ENCODE measurements around the gene GRAP2. TPM values are rescaled to one million over a fixed set of nuclear protein-coding genes. Genes with fewer than 3 reads are reported as not detected.

GRAP2 gene
- total and polyA plus RNA-seq, 7 experiments from 2014 or later = 55.2 to 156 (median 128) TPM

DNA sequence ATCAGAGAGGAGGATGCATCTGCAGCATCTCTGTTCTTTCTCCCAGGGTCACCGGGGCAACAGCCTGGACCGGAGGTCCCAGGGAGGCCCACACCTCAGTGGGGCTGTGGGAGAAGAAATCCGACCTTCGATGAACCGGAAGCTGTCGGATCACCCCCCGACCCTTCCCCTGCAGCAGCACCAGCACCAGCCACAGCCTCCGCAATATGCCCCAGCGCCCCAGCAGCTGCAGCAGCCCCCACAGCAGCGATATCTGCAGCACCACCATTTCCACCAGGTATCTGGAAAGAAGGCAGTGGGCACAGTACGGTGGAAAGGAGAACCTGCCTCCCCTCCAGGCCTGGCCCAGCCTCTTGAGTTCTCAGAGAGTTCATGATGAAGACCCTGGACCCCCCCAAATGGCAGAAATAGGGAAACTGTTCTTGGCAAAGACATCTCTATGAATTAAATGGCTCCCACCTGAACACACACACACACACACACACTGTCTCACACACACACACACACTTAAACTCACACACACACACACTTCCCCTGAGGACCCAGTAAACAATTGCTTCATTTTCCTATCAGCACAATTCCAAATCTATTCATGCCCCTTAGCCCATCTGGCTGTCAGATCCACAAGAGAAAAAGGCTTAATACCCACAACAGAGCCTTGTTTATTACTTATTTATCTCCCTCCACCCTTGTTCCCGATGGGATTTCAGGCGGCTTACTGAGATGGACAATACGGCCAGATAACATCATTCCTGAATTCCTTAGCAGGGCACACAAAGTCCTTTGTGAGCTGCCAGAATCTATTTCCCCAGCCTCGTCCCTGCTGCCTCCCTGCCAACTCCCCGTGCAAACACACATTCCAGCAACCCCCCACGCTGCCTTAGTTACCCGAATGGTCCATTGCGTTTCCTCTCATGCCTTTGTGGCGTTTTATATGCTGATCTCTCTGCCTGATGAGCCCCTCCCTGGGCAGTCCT, 67.4 kb downstream of the GRAP2 start:
- H3K36me3 Mint-ChIP-seq = peaks cover 33 to 88% (median 60%) of the 10 kb centered on the region in 5 donors
- H3K27me3 ChIP-seq (ENCODE audit: control insufficient read depth in 2 of 2, insufficient read depth in 2 of 2, low read length in 2 of 2) = no peaks in the 10 kb centered on the region
- no peak for DNase-seq
- ChIA-PET CTCF (interaction anchor here (0.6 kb wide), 1 partner anchor 507 kb away, joined by 4 read pairs; no protein-coding TSS in a partner anchor), POLR2A (no interaction called here)
- H3K4me3 ChIP-seq (ENCODE audit: low read length) = no peak overlapping the region
- H3K27ac Mint-ChIP-seq = peak overlapping the region in 8 of 9 donors; percentile 36 to 89 (median 54)
- no peaks in the 10 kb centered on the region for H3K9me3 ChIP-seq (ENCODE audit: control insufficient read depth in 2 of 3, low read length in 3 of 3)
- H3K4me3 Mint-ChIP-seq = no peak overlapping the region
- intact Hi-C loops (cut with micrococcal nuclease) = no loop called here
- peaks cover 0 to 2% (median 0%) of the 10 kb centered on the region in 11 donors for H3K9me3 Mint-ChIP-seq
- peaks cover 0 to 3% (median 0%) of the 10 kb centered on the region in 5 donors for H3K27me3 Mint-ChIP-seq
- ATAC-seq = no peak
- no peaks in the 10 kb centered on the region for H3K4me1 ChIP-seq (ENCODE audit: control insufficient read depth in 2 of 2, insufficient read depth in 2 of 2, low read length in 2 of 2)
- no peak overlapping the region for H3K27ac ChIP-seq (ENCODE audit: low read depth, low read length)
- peaks cover 4 to 15% (median 10%) of the 10 kb centered on the region in 7 donors for H3K4me1 Mint-ChIP-seq
- H3K36me3 ChIP-seq (ENCODE audit: control insufficient read depth in 2 of 3, insufficient read depth in 3 of 3, low read length in 3 of 3) = peaks cover 51 to 100% (median 82%) of the 10 kb centered on the region in 3 experiments

- POLR2A ChIA-PET = interaction anchor here (0.8 to 1.1 kb wide), 2 partner anchors 11 to 79 kb away, joined by 3 to 5 read pairs; partner anchors contain the start of gene TMA7B
- H3K9me3 Mint-ChIP-seq = peaks cover 0 to 2% (median 0%) of the 10 kb centered on the region in 11 donors
- CTCF ChIA-PET = interaction anchor here (1.0 to 1.6 kb wide), 2 partner anchors 54 to 378 kb away, joined by 3 to 4 read pairs; no protein-coding TSS in a partner anchor
- Histone ChIP-seq H3K27me3 (ENCODE audit: control insufficient read depth in 2 of 2, insufficient read depth in 2 of 2, low read length in 2 of 2) (no peaks in the 10 kb centered on the region), H3K27ac (ENCODE audit: low read depth, low read length) (no peak overlapping the region), H3K36me3 (ENCODE audit: control insufficient read depth in 2 of 3, insufficient read depth in 3 of 3, low read length in 3 of 3) (peaks cover 49 to 85% (median 62%) of the 10 kb centered on the region in 3 experiments), H3K4me1 (ENCODE audit: control insufficient read depth in 2 of 2, insufficient read depth in 2 of 2, low read length in 2 of 2) (no peaks in the 10 kb centered on the region), H3K4me3 (ENCODE audit: low read length) (no peak overlapping the region), H3K9me3 (ENCODE audit: control insufficient read depth in 2 of 3, low read length in 3 of 3) (no peaks in the 10 kb centered on the region)
- peaks cover 31 to 77% (median 61%) of the 10 kb centered on the region in 5 donors for H3K36me3 Mint-ChIP-seq
- H3K4me3 Mint-ChIP-seq = no peak overlapping the region
- peaks cover 0 to 3% (median 0%) of the 10 kb centered on the region in 5 donors for H3K27me3 Mint-ChIP-seq
- intact Hi-C loops (cut with micrococcal nuclease) = no loop called here
- DNase-seq (no peak), ATAC-seq (no peak)
- H3K27ac Mint-ChIP-seq = peak overlapping the region in 4 of 9 donors; percentile 18 to 83 (median 64)
- peaks cover 0 to 15% (median 9%) of the 10 kb centered on the region in 7 donors for H3K4me1 Mint-ChIP-seq
Observed at GRCh38 chr22:39970742-39971141, 69.9 kb downstream of the GRAP2 start.

GRCh38 chr22:39972641-39973040, 71.8 kb downstream of the GRAP2 start:
- intact Hi-C loops (cut with micrococcal nuclease) = no loop called here
- ChIA-PET CTCF (no interaction called here), POLR2A (interaction anchor here (0.7 to 1.4 kb wide), 3 partner anchors 12 to 405 kb away, joined by 3 to 4 read pairs (median 3); no protein-coding TSS in a partner anchor)
- Mint-ChIP-seq H3K27me3 (peaks cover 0 to 3% (median 0%) of the 10 kb centered on the region in 5 donors), H3K9me3 (peaks cover 0 to 2% (median 0%) of the 10 kb centered on the region in 11 donors), H3K4me1 (peaks cover 0 to 17% (median 5%) of the 10 kb centered on the region in 7 donors), H3K27ac (peak overlapping the region; percentile 31 to 89 (median 67)), H3K4me3 (no peak overlapping the region), H3K36me3 (peaks cover 22 to 65% (median 47%) of the 10 kb centered on the region in 5 donors)
- peak overlapping the region; percentile 41 for H3K27ac ChIP-seq (ENCODE audit: low read depth, low read length)
- DNase-seq (no peak), ATAC-seq (no peak)
- H3K9me3 ChIP-seq (ENCODE audit: control insufficient read depth in 2 of 3, low read length in 3 of 3) = no peaks in the 10 kb centered on the region
- H3K36me3 ChIP-seq (ENCODE audit: control insufficient read depth in 2 of 3, insufficient read depth in 3 of 3, low read length in 3 of 3) = peaks cover 41 to 68% (median 43%) of the 10 kb centered on the region in 3 experiments
- no peaks in the 10 kb centered on the region for H3K4me1 ChIP-seq (ENCODE audit: control insufficient read depth in 2 of 2, insufficient read depth in 2 of 2, low read length in 2 of 2)
- no peak overlapping the region for H3K4me3 ChIP-seq (ENCODE audit: low read length)
- no peaks in the 10 kb centered on the region for H3K27me3 ChIP-seq (ENCODE audit: control insufficient read depth in 2 of 2, insufficient read depth in 2 of 2, low read length in 2 of 2)

- ChIA-PET CTCF (no interaction called here), POLR2A (interaction anchor here (1.0 to 1.4 kb wide), 3 partner anchors 10 to 21 kb away, joined by 3 to 4 read pairs (median 3); no protein-coding TSS in a partner anchor)
- H3K9me3 ChIP-seq (ENCODE audit: control insufficient read depth in 2 of 3, low read length in 3 of 3) = no peaks in the 10 kb centered on the region
- H3K4me3 ChIP-seq (ENCODE audit: low read length) = no peak overlapping the region
- Mint-ChIP-seq H3K9me3 (peaks cover 0 to 2% (median 0%) of the 10 kb centered on the region in 11 donors), H3K27ac (peak overlapping the region in 6 of 9 donors; percentile 21 to 77 (median 56)), H3K27me3 (no peaks in the 10 kb centered on the region), H3K4me3 (no peak overlapping the region), H3K36me3 (peaks cover 17 to 60% (median 42%) of the 10 kb centered on the region in 5 donors), H3K4me1 (peaks cover 0 to 17% (median 6%) of the 10 kb centered on the region in 7 donors)
- H3K36me3 ChIP-seq (ENCODE audit: control insufficient read depth in 2 of 3, insufficient read depth in 3 of 3, low read length in 3 of 3) = peaks cover 35 to 58% (median 39%) of the 10 kb centered on the region in 3 experiments
- H3K4me1 ChIP-seq (ENCODE audit: control insufficient read depth in 2 of 2, insufficient read depth in 2 of 2, low read length in 2 of 2) = no peaks in the 10 kb centered on the region
- DNase-seq (no peak), ATAC-seq (no peak)
- H3K27ac ChIP-seq (ENCODE audit: low read depth, low read length) = no peak overlapping the region
- H3K27me3 ChIP-seq (ENCODE audit: control insufficient read depth in 2 of 2, insufficient read depth in 2 of 2, low read length in 2 of 2) = no peaks in the 10 kb centered on the region
- intact Hi-C loops (cut with micrococcal nuclease) = no loop called here
Observed at GRCh38 chr22:39973656-39974055, 72.8 kb downstream of the GRAP2 start.

GRCh38 chr22:39974065-39974464, 73.2 kb downstream of the GRAP2 start:
- POLR2A ChIA-PET = interaction anchor here (0.7 to 1.4 kb wide), 4 partner anchors 10 to 79 kb away, joined by 3 to 4 read pairs (median 4); no protein-coding TSS in a partner anchor
- intact Hi-C loops (cut with micrococcal nuclease) = no loop called here

DNA sequence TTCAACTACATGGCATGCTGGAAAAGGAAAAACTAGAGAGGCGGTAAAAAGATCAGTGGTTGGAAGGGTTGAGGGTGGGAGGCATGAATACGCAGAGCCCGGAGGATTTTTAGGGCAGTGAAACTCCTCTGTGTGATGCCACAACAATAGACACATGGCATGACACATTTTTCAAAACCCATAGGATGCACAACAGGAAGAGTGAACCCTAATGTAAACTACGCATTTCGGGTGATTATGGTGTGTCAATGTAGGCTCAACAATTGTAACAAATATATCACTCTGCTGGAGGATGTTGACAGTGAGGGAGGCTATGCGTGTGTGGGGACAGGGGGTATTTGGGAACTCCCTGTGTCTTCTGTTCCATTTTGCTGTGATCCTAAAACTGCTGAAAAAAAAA, 78.2 kb downstream of the GRAP2 start:
- CTCF ChIA-PET = no interaction called here
- Mint-ChIP-seq H3K36me3 (peaks cover 0 to 28% (median 8%) of the 10 kb centered on the region in 5 donors), H3K4me1 (peaks cover 7 to 41% (median 28%) of the 10 kb centered on the region in 7 donors), H3K4me3 (peak overlapping the region in 4 of 10 donors; percentile 6 to 44 (median 29)), H3K9me3 (peaks cover 0 to 10% (median 0%) of the 10 kb centered on the region in 11 donors), H3K27me3 (peaks cover 0 to 2% (median 0%) of the 10 kb centered on the region in 5 donors), H3K27ac (peak overlapping the region in 8 of 9 donors; percentile 49 to 91 (median 80))
- DNase-seq (no peak), ATAC-seq (peak; percentile 33)
- Histone ChIP-seq H3K36me3 (ENCODE audit: control insufficient read depth in 2 of 3, insufficient read depth in 3 of 3, low read length in 3 of 3) (peaks cover 0 to 4% (median 0%) of the 10 kb centered on the region in 3 experiments), H3K9me3 (ENCODE audit: control insufficient read depth in 2 of 3, low read length in 3 of 3) (no peaks in the 10 kb centered on the region), H3K4me1 (ENCODE audit: control insufficient read depth in 2 of 2, insufficient read depth in 2 of 2, low read length in 2 of 2) (peaks cover 0 to 13% of the 10 kb centered on the region in 2 donors), H3K27me3 (ENCODE audit: control insufficient read depth in 2 of 2, insufficient read depth in 2 of 2, low read length in 2 of 2) (no peaks in the 10 kb centered on the region), H3K4me3 (ENCODE audit: low read length) (no peak overlapping the region), H3K27ac (ENCODE audit: low read depth, low read length) (peak overlapping the region; percentile 51)
- POLR2A ChIA-PET = interaction anchor here (0.7 to 1.6 kb wide), 5 partner anchors 13 to 457 kb away, joined by 3 to 5 read pairs (median 4); no protein-coding TSS in a partner anchor
- intact Hi-C loops (cut with micrococcal nuclease) = loop anchor here in 1 of 2 donors (2.0 kb wide), 1 partner anchor 18 kb away; the partner anchor contains the start of gene TMA7B

More at GRCh38 chr22:39974065-39974464, 73.2 kb downstream of the GRAP2 start:
- peaks cover 31 to 54% (median 35%) of the 10 kb centered on the region in 3 experiments for H3K36me3 ChIP-seq (ENCODE audit: control insufficient read depth in 2 of 3, insufficient read depth in 3 of 3, low read length in 3 of 3)
- Mint-ChIP-seq H3K9me3 (peaks cover 0 to 3% (median 0%) of the 10 kb centered on the region in 11 donors), H3K36me3 (peaks cover 13 to 57% (median 38%) of the 10 kb centered on the region in 5 donors), H3K4me3 (no peak overlapping the region), H3K27me3 (no peaks in the 10 kb centered on the region), H3K27ac (peak overlapping the region in 4 of 9 donors; percentile 44 to 77 (median 70)), H3K4me1 (peaks cover 3 to 21% (median 8%) of the 10 kb centered on the region in 7 donors)
- H3K27me3 ChIP-seq (ENCODE audit: control insufficient read depth in 2 of 2, insufficient read depth in 2 of 2, low read length in 2 of 2) = no peaks in the 10 kb centered on the region
- H3K4me1 ChIP-seq (ENCODE audit: control insufficient read depth in 2 of 2, insufficient read depth in 2 of 2, low read length in 2 of 2) = no peaks in the 10 kb centered on the region
- H3K9me3 ChIP-seq (ENCODE audit: control insufficient read depth in 2 of 3, low read length in 3 of 3) = no peaks in the 10 kb centered on the region
- no peak overlapping the region for H3K4me3 ChIP-seq (ENCODE audit: low read length)
- CTCF ChIA-PET = no interaction called here
- no peak overlapping the region for H3K27ac ChIP-seq (ENCODE audit: low read depth, low read length)
- DNase-seq = no peak
- ATAC-seq = no peak

All from naive thymus-derived CD4-positive, alpha-beta T cell (primary cell).